Measurements from ENCODE around the gene EIF2A.
A peak's percentile ranks its signal among the peaks of the same experiment; 100 is the strongest.
"Not testable (repeated sequence)": the region's sequence is repeated elsewhere in the genome, so short reads cannot be mapped to it uniquely, and the experiment has no call there.

The EIF2A gene

GRCh38 chr3:150544041-150544440 is 2.5 kb upstream of the EIF2A start:
- DNase-seq, result no peak

- DNase-seq, result no peak
These were observed 1.9 kb upstream of the EIF2A start for GRCh38 chr3:150544726-150545125.

- DNase-seq, result peak in 1 of 2 donors; percentile 21
These were observed 965 bp upstream of the EIF2A start for GRCh38 chr3:150545419-150546225.

GRCh38 chr3:150547045-150547741 is 606 bp downstream of the EIF2A start:
- DNase-seq, result no peak

- no peak for DNase-seq
These were observed 9.4 kb downstream of the EIF2A start for GRCh38 chr3:150555859-150556436.

GRCh38 chr3:150556792-150557191 is 10.2 kb downstream of the EIF2A start:
- no peak for DNase-seq

GRCh38 chr3:150557725-150558124 is 11.1 kb downstream of the EIF2A start:
- no peak for DNase-seq

- no peak for DNase-seq
These were observed 17.7 kb downstream of the EIF2A start for GRCh38 chr3:150564243-150564642.

- DNase-seq, result no peak
These were observed 20.7 kb downstream of the EIF2A start for GRCh38 chr3:150567328-150567727.

- no peak for DNase-seq
These were observed 31.3 kb downstream of the EIF2A start for GRCh38 chr3:150577855-150578254.

- DNase-seq, result no peak
These were observed 34.6 kb downstream of the EIF2A start for GRCh38 chr3:150581174-150581573.

- DNase-seq, result no peak
These were observed 36.0 kb downstream of the EIF2A start for GRCh38 chr3:150582620-150583019.

GRCh38 chr3:150583028-150583427 is 36.4 kb downstream of the EIF2A start:
- DNase-seq, result no peak

GRCh38 chr3:150588027-150588830 is 41.6 kb downstream of the EIF2A start:
- no peak for DNase-seq

GRCh38 chr3:150589759-150590158 is 43.2 kb downstream of the EIF2A start:
- no peak for DNase-seq

GRCh38 chr3:150594150-150594549 is 47.6 kb downstream of the EIF2A start:
- DNase-seq, result no peak

GRCh38 chr3:150597646-150598045 is 51.1 kb downstream of the EIF2A start:
- DNase-seq, result no peak

GRCh38 chr3:150599611-150600297 is 53.2 kb downstream of the EIF2A start:
- no peak for DNase-seq

GRCh38 chr3:150600647-150601530 is 54.3 kb downstream of the EIF2A start:
- DNase-seq, result not testable (repeated sequence)

GRCh38 chr3:150602426-150603152 is 56.0 kb downstream of the EIF2A start:
- no peak for DNase-seq

Data from bone marrow (tissue), 2 donors.